Measurements from ENCODE around the gene SNX6. TPM values are rescaled to one million over a fixed set of nuclear protein-coding genes. Genes with fewer than 3 reads are reported as not detected.

SNX6 gene
- total RNA-seq, 4 donors from 2014 or later = 54.5 to 99.9 (median 73.4) TPM

GRCh38 chr14:34583525-34583924 is 46.4 kb downstream of the SNX6 start:
- peaks cover 41 to 90% (median 86%) of the 10 kb centered on the region in 4 donors for H3K36me3 ChIP-seq
- TF ChIP-seq CTCF (IDR thresholded peaks at IDR 0.05) = no peak
- TF ChIP-seq POLR2A (IDR thresholded peaks at IDR 0.05; ENCODE audit: low read depth) = no peak
- TF ChIP-seq EP300 (IDR thresholded peaks at IDR 0.05) = no peak
- no peak for TF ChIP-seq POLR2AphosphoS5 (IDR thresholded peaks at IDR 0.05)
- no peaks in the 10 kb centered on the region for H3K4me1 ChIP-seq
- no peak overlapping the region for H3K4me3 ChIP-seq
- intact Hi-C loops (cut with DNase I) = no loop called here
- WGBS = 93% methylated on average over 6 of the region's 6 CpGs
- H3K27ac ChIP-seq (replicated peaks in 1 of 4) = no peak overlapping the region
- no peak for DNase-seq (ENCODE audit: extremely low spot score)
- no peaks in the 10 kb centered on the region for H3K27me3 ChIP-seq
- H3K9me3 ChIP-seq = no peaks in the 10 kb centered on the region

GRCh38 chr14:34582117-34582680 is 47.7 kb downstream of the SNX6 start:
- Histone ChIP-seq H3K9me3 (no peaks in the 10 kb centered on the region), H3K4me3 (no peak overlapping the region), H3K4me1 (no peaks in the 10 kb centered on the region), H3K27me3 (no peaks in the 10 kb centered on the region), H3K36me3 (peaks cover 51 to 92% (median 87%) of the 10 kb centered on the region in 4 donors), H3K27ac (replicated peaks in 1 of 4) (no peak overlapping the region)
- TF ChIP-seq CTCF (IDR thresholded peaks at IDR 0.05) (no peak), POLR2A (IDR thresholded peaks at IDR 0.05; ENCODE audit: low read depth) (no peak), POLR2AphosphoS5 (IDR thresholded peaks at IDR 0.05) (no peak), EP300 (IDR thresholded peaks at IDR 0.05) (no peak)
- no peak for DNase-seq (ENCODE audit: extremely low spot score)
- intact Hi-C loops (cut with DNase I) = no loop called here
- 98% methylated on average over 11 of the region's 11 CpGs for WGBS

- no peaks in the 10 kb centered on the region for H3K4me1 ChIP-seq
- intact Hi-C loops (cut with DNase I) = no loop called here
- no peaks in the 10 kb centered on the region for H3K9me3 ChIP-seq
- H3K27ac ChIP-seq (replicated peaks in 1 of 4) = no peak overlapping the region
- no peak overlapping the region for H3K4me3 ChIP-seq
- peaks cover 50 to 95% (median 90%) of the 10 kb centered on the region in 4 donors for H3K36me3 ChIP-seq
- H3K27me3 ChIP-seq = no peaks in the 10 kb centered on the region
- WGBS = 97% methylated on average over 5 of the region's 5 CpGs
- DNase-seq (ENCODE audit: extremely low spot score) = no peak
- TF ChIP-seq CTCF (IDR thresholded peaks at IDR 0.05) (no peak), EP300 (IDR thresholded peaks at IDR 0.05) (no peak), POLR2AphosphoS5 (IDR thresholded peaks at IDR 0.05) (no peak), POLR2A (IDR thresholded peaks at IDR 0.05; ENCODE audit: low read depth) (no peak)
Observed at GRCh38 chr14:34580381-34580780, 49.6 kb downstream of the SNX6 start.

GRCh38 chr14:34571771-34572170 is 58.2 kb downstream of the SNX6 start:
- DNase-seq (ENCODE audit: extremely low spot score) = no peak
- Histone ChIP-seq H3K36me3 (peaks cover 77 to 97% (median 93%) of the 10 kb centered on the region in 4 donors), H3K4me1 (no peaks in the 10 kb centered on the region), H3K4me3 (no peak overlapping the region), H3K9me3 (no peaks in the 10 kb centered on the region), H3K27ac (replicated peaks in 1 of 4) (no peak overlapping the region), H3K27me3 (no peaks in the 10 kb centered on the region)
- 97% methylated on average over 3 of the region's 3 CpGs for WGBS
- TF ChIP-seq EP300 (IDR thresholded peaks at IDR 0.05) = no peak
- no peak for TF ChIP-seq POLR2A (IDR thresholded peaks at IDR 0.05; ENCODE audit: low read depth)
- TF ChIP-seq CTCF (IDR thresholded peaks at IDR 0.05) = no peak
- TF ChIP-seq POLR2AphosphoS5 (IDR thresholded peaks at IDR 0.05) = no peak
- intact Hi-C loops (cut with DNase I) = no loop called here

- 94% methylated on average over 4 of the region's 4 CpGs for WGBS
- Histone ChIP-seq H3K4me1 (no peaks in the 10 kb centered on the region), H3K27me3 (no peaks in the 10 kb centered on the region), H3K4me3 (no peak overlapping the region), H3K9me3 (no peaks in the 10 kb centered on the region), H3K36me3 (peaks cover 82 to 100% (median 94%) of the 10 kb centered on the region in 4 donors), H3K27ac (replicated peaks in 1 of 4) (no peak overlapping the region)
- intact Hi-C loops (cut with DNase I) = no loop called here
- no peak for DNase-seq (ENCODE audit: extremely low spot score)
- TF ChIP-seq POLR2A (IDR thresholded peaks at IDR 0.05; ENCODE audit: low read depth) (no peak), POLR2AphosphoS5 (IDR thresholded peaks at IDR 0.05) (no peak), EP300 (IDR thresholded peaks at IDR 0.05) (no peak), CTCF (IDR thresholded peaks at IDR 0.05) (no peak)
Observed at GRCh38 chr14:34569750-34570149, 60.2 kb downstream of the SNX6 start.
